ENCODE results near the gene ZCCHC7.

ZCCHC7 gene

GRCh38 chr9:37215381-37215780 lies 95.0 kb downstream of the ZCCHC7 start:
- Histone ChIP-seq H3K9ac (ENCODE audit: low read length in 5 of 5) (no peak overlapping the region), H3K9me3 (ENCODE audit: control insufficient read depth in 5 of 5, low read length in 5 of 5) (no peaks in the 10 kb centered on the region), H3K4me1 (ENCODE audit: control insufficient read depth in 5 of 5, insufficient read depth in 5 of 5, low read length in 5 of 5) (peaks cover 0 to 9% (median 0%) of the 10 kb centered on the region in 5 donors), H3K4me3 (ENCODE audit: low read depth in 1 of 5, low read length in 5 of 5) (no peak overlapping the region), H3K36me3 (ENCODE audit: control insufficient read depth in 5 of 5, insufficient read depth in 5 of 5, low read length in 5 of 5) (no peaks in the 10 kb centered on the region), H3K27ac (ENCODE audit: low read depth, low read length) (no peak overlapping the region), H3K27me3 (ENCODE audit: control insufficient read depth in 5 of 5, insufficient read depth in 4 of 5, low read length in 5 of 5) (no peaks in the 10 kb centered on the region)

- no peak overlapping the region for H3K9ac ChIP-seq (ENCODE audit: low read length in 5 of 5)
- H3K36me3 ChIP-seq (ENCODE audit: control insufficient read depth in 5 of 5, insufficient read depth in 5 of 5, low read length in 5 of 5), result no peaks in the 10 kb centered on the region
- no peak overlapping the region for H3K27ac ChIP-seq (ENCODE audit: low read depth, low read length)
- no peak overlapping the region for H3K4me3 ChIP-seq (ENCODE audit: low read depth in 1 of 5, low read length in 5 of 5)
- H3K9me3 ChIP-seq (ENCODE audit: control insufficient read depth in 5 of 5, low read length in 5 of 5), result no peaks in the 10 kb centered on the region
- peaks cover 0 to 9% (median 0%) of the 10 kb centered on the region in 5 donors for H3K4me1 ChIP-seq (ENCODE audit: control insufficient read depth in 5 of 5, insufficient read depth in 5 of 5, low read length in 5 of 5)
- no peaks in the 10 kb centered on the region for H3K27me3 ChIP-seq (ENCODE audit: control insufficient read depth in 5 of 5, insufficient read depth in 4 of 5, low read length in 5 of 5)
These were observed 95.5 kb downstream of the ZCCHC7 start for GRCh38 chr9:37215830-37216229.

- no peaks in the 10 kb centered on the region for H3K27me3 ChIP-seq (ENCODE audit: control insufficient read depth in 5 of 5, insufficient read depth in 4 of 5, low read length in 5 of 5)
- H3K9ac ChIP-seq (ENCODE audit: low read length in 5 of 5), result no peak overlapping the region
- no peaks in the 10 kb centered on the region for H3K9me3 ChIP-seq (ENCODE audit: control insufficient read depth in 5 of 5, low read length in 5 of 5)
- no peak overlapping the region for H3K4me3 ChIP-seq (ENCODE audit: low read depth in 1 of 5, low read length in 5 of 5)
- no peak overlapping the region for H3K27ac ChIP-seq (ENCODE audit: low read depth, low read length)
- H3K36me3 ChIP-seq (ENCODE audit: control insufficient read depth in 5 of 5, insufficient read depth in 5 of 5, low read length in 5 of 5), result no peaks in the 10 kb centered on the region
- peaks cover 0 to 9% (median 0%) of the 10 kb centered on the region in 5 donors for H3K4me1 ChIP-seq (ENCODE audit: control insufficient read depth in 5 of 5, insufficient read depth in 5 of 5, low read length in 5 of 5)
These were observed 96.8 kb downstream of the ZCCHC7 start for GRCh38 chr9:37217161-37217560.

GRCh38 chr9:37218800-37219425 lies 98.5 kb downstream of the ZCCHC7 start:
- no peak overlapping the region for H3K27ac ChIP-seq (ENCODE audit: low read depth, low read length)
- no peaks in the 10 kb centered on the region for H3K9me3 ChIP-seq (ENCODE audit: control insufficient read depth in 5 of 5, low read length in 5 of 5)
- no peak overlapping the region for H3K9ac ChIP-seq (ENCODE audit: low read length in 5 of 5)
- H3K4me3 ChIP-seq (ENCODE audit: low read depth in 1 of 5, low read length in 5 of 5), result no peak overlapping the region
- no peaks in the 10 kb centered on the region for H3K27me3 ChIP-seq (ENCODE audit: control insufficient read depth in 5 of 5, insufficient read depth in 4 of 5, low read length in 5 of 5)
- H3K4me1 ChIP-seq (ENCODE audit: control insufficient read depth in 5 of 5, insufficient read depth in 5 of 5, low read length in 5 of 5), result peaks cover 0 to 9% (median 0%) of the 10 kb centered on the region in 5 donors
- no peaks in the 10 kb centered on the region for H3K36me3 ChIP-seq (ENCODE audit: control insufficient read depth in 5 of 5, insufficient read depth in 5 of 5, low read length in 5 of 5)

GRCh38 chr9:37220971-37221370 lies 100.6 kb downstream of the ZCCHC7 start:
- peaks cover 0 to 9% (median 0%) of the 10 kb centered on the region in 5 donors for H3K4me1 ChIP-seq (ENCODE audit: control insufficient read depth in 5 of 5, insufficient read depth in 5 of 5, low read length in 5 of 5)
- H3K4me3 ChIP-seq (ENCODE audit: low read depth in 1 of 5, low read length in 5 of 5), result no peak overlapping the region
- H3K9ac ChIP-seq (ENCODE audit: low read length in 5 of 5), result no peak overlapping the region
- no peaks in the 10 kb centered on the region for H3K27me3 ChIP-seq (ENCODE audit: control insufficient read depth in 5 of 5, insufficient read depth in 4 of 5, low read length in 5 of 5)
- H3K27ac ChIP-seq (ENCODE audit: low read depth, low read length), result no peak overlapping the region
- H3K9me3 ChIP-seq (ENCODE audit: control insufficient read depth in 5 of 5, low read length in 5 of 5), result no peaks in the 10 kb centered on the region
- H3K36me3 ChIP-seq (ENCODE audit: control insufficient read depth in 5 of 5, insufficient read depth in 5 of 5, low read length in 5 of 5), result no peaks in the 10 kb centered on the region

GRCh38 chr9:37221489-37222106 lies 101.2 kb downstream of the ZCCHC7 start:
- H3K9ac ChIP-seq (ENCODE audit: low read length in 5 of 5), result no peak overlapping the region
- no peaks in the 10 kb centered on the region for H3K9me3 ChIP-seq (ENCODE audit: control insufficient read depth in 5 of 5, low read length in 5 of 5)
- no peak overlapping the region for H3K27ac ChIP-seq (ENCODE audit: low read depth, low read length)
- H3K4me1 ChIP-seq (ENCODE audit: control insufficient read depth in 5 of 5, insufficient read depth in 5 of 5, low read length in 5 of 5), result peaks cover 0 to 9% (median 0%) of the 10 kb centered on the region in 5 donors
- no peaks in the 10 kb centered on the region for H3K36me3 ChIP-seq (ENCODE audit: control insufficient read depth in 5 of 5, insufficient read depth in 5 of 5, low read length in 5 of 5)
- H3K27me3 ChIP-seq (ENCODE audit: control insufficient read depth in 5 of 5, insufficient read depth in 4 of 5, low read length in 5 of 5), result no peaks in the 10 kb centered on the region
- no peak overlapping the region for H3K4me3 ChIP-seq (ENCODE audit: low read depth in 1 of 5, low read length in 5 of 5)

GRCh38 chr9:37229455-37229854 lies 109.1 kb downstream of the ZCCHC7 start:
- Histone ChIP-seq H3K4me1 (ENCODE audit: control insufficient read depth in 5 of 5, insufficient read depth in 5 of 5, low read length in 5 of 5) (peaks cover 0 to 5% (median 0%) of the 10 kb centered on the region in 5 donors), H3K36me3 (ENCODE audit: control insufficient read depth in 5 of 5, insufficient read depth in 5 of 5, low read length in 5 of 5) (peaks cover 0 to 4% (median 0%) of the 10 kb centered on the region in 5 donors), H3K9ac (ENCODE audit: low read length in 5 of 5) (no peak overlapping the region), H3K4me3 (ENCODE audit: low read depth in 1 of 5, low read length in 5 of 5) (no peak overlapping the region), H3K27me3 (ENCODE audit: control insufficient read depth in 5 of 5, insufficient read depth in 4 of 5, low read length in 5 of 5) (no peaks in the 10 kb centered on the region), H3K9me3 (ENCODE audit: control insufficient read depth in 5 of 5, low read length in 5 of 5) (no peaks in the 10 kb centered on the region), H3K27ac (ENCODE audit: low read depth, low read length) (no peak overlapping the region)

- Histone ChIP-seq H3K27ac (ENCODE audit: low read depth, low read length) (no peak overlapping the region), H3K4me3 (ENCODE audit: low read depth in 1 of 5, low read length in 5 of 5) (no peak overlapping the region), H3K36me3 (ENCODE audit: control insufficient read depth in 5 of 5, insufficient read depth in 5 of 5, low read length in 5 of 5) (peaks cover 0 to 4% (median 0%) of the 10 kb centered on the region in 5 donors), H3K4me1 (ENCODE audit: control insufficient read depth in 5 of 5, insufficient read depth in 5 of 5, low read length in 5 of 5) (peaks cover 0 to 5% (median 0%) of the 10 kb centered on the region in 5 donors), H3K9ac (ENCODE audit: low read length in 5 of 5) (no peak overlapping the region), H3K9me3 (ENCODE audit: control insufficient read depth in 5 of 5, low read length in 5 of 5) (no peaks in the 10 kb centered on the region), H3K27me3 (ENCODE audit: control insufficient read depth in 5 of 5, insufficient read depth in 4 of 5, low read length in 5 of 5) (no peaks in the 10 kb centered on the region)
These were observed 109.6 kb downstream of the ZCCHC7 start for GRCh38 chr9:37229882-37230482.

- Histone ChIP-seq H3K9me3 (ENCODE audit: control insufficient read depth in 5 of 5, low read length in 5 of 5) (no peaks in the 10 kb centered on the region), H3K4me1 (ENCODE audit: control insufficient read depth in 5 of 5, insufficient read depth in 5 of 5, low read length in 5 of 5) (peaks cover 0 to 5% (median 0%) of the 10 kb centered on the region in 5 donors), H3K27me3 (ENCODE audit: control insufficient read depth in 5 of 5, insufficient read depth in 4 of 5, low read length in 5 of 5) (no peaks in the 10 kb centered on the region), H3K27ac (ENCODE audit: low read depth, low read length) (no peak overlapping the region), H3K36me3 (ENCODE audit: control insufficient read depth in 5 of 5, insufficient read depth in 5 of 5, low read length in 5 of 5) (peaks cover 0 to 4% (median 0%) of the 10 kb centered on the region in 5 donors), H3K4me3 (ENCODE audit: low read depth in 1 of 5, low read length in 5 of 5) (no peak overlapping the region), H3K9ac (ENCODE audit: low read length in 5 of 5) (no peak overlapping the region)
These were observed 116.4 kb downstream of the ZCCHC7 start for GRCh38 chr9:37236822-37237221.

GRCh38 chr9:37238122-37238521 lies 117.7 kb downstream of the ZCCHC7 start:
- Histone ChIP-seq H3K27me3 (ENCODE audit: control insufficient read depth in 5 of 5, insufficient read depth in 4 of 5, low read length in 5 of 5) (no peaks in the 10 kb centered on the region), H3K4me1 (ENCODE audit: control insufficient read depth in 5 of 5, insufficient read depth in 5 of 5, low read length in 5 of 5) (no peaks in the 10 kb centered on the region), H3K36me3 (ENCODE audit: control insufficient read depth in 5 of 5, insufficient read depth in 5 of 5, low read length in 5 of 5) (peaks cover 0 to 4% (median 0%) of the 10 kb centered on the region in 5 donors), H3K4me3 (ENCODE audit: low read depth in 1 of 5, low read length in 5 of 5) (no peak overlapping the region), H3K9ac (ENCODE audit: low read length in 5 of 5) (no peak overlapping the region), H3K27ac (ENCODE audit: low read depth, low read length) (no peak overlapping the region), H3K9me3 (ENCODE audit: control insufficient read depth in 5 of 5, low read length in 5 of 5) (no peaks in the 10 kb centered on the region)
